IMR-90 (cell line): Measurements from ENCODE around the gene PSMD6. TPM values are rescaled to one million over a fixed set of nuclear protein-coding genes. Genes with fewer than 3 reads are reported as not detected.

ENCODE experiments used
- ATAC-seq: fragments of 200-7000 bp; cut with Tn5 transposase; 2 replicates; pipeline ENCODE4 v1.9.1; 2020; ENCODE audit warnings: low read depth, mild to moderate bottlenecking, moderate library complexity
- BruUV-seq: library from RNA; stranded (reverse); fragments of 400-500 nt; replicated peaks from 2 replicates; lab custom pipeline; 2021; lab: Mats Ljungman, UMichigan
- CTCF ChIA-PET: fragments of 300-600 bp; formaldehyde crosslinking; extraction: SDS; loops from one replicate; lab custom pipeline; 2021; ENCODE audit warnings: antibody characterized with exemption; lab: Yijun Ruan, JAX
- POLR2A ChIA-PET: fragments of 300-600 bp; sonication (Branson Sonifier 250); formaldehyde crosslinking; loops from one replicate; lab custom pipeline; 2022; ENCODE audit warnings: antibody characterized with exemption; ENCODE audit not compliant: unreplicated experiment; lab: Charles Lee
- DNase-seq: peaks from one replicate; pipeline ENCODE4 v3.0.0; 2013
- H2AFZ ChIP-seq: replicated peaks from 2 replicates; pipeline ENCODE3; 2013; ENCODE audit warnings: low read length, mild to moderate bottlenecking; ENCODE audit not compliant: poor library complexity
- H2AK5ac ChIP-seq: 2 replicates; pipeline ENCODE4 v1.6.1; 2013; ENCODE audit warnings: low read depth, low read length, inconsistent platforms
- H2AK9ac ChIP-seq: replicated peaks from 2 replicates; pipeline ENCODE3; 2013; ENCODE audit warnings: mild to moderate bottlenecking, low read depth, low read length, moderate library complexity; ENCODE audit not compliant: poor library complexity
- H2BK120ac ChIP-seq: 2 replicates; pipeline ENCODE4 v1.6.1; 2013; ENCODE audit warnings: low read depth, low read length, inconsistent platforms
- H2BK15ac ChIP-seq: 3 replicates; pipeline ENCODE4 v1.6.1; 2013; ENCODE audit warnings: low read depth, low read length, inconsistent platforms
- H2BK20ac ChIP-seq: 2 replicates; pipeline ENCODE4 v1.6.1; 2013; ENCODE audit warnings: low read depth, mild to moderate bottlenecking, inconsistent platforms, low read length, moderate library complexity
- H2BK5ac ChIP-seq: 2 replicates; pipeline ENCODE4 v1.6.1; 2013; ENCODE audit warnings: mild to moderate bottlenecking, low read depth, low read length, inconsistent platforms; ENCODE audit not compliant: poor library complexity, severe bottlenecking
- H3K14ac ChIP-seq: replicated peaks from 2 replicates; pipeline ENCODE4 v1.6.1; 2013; ENCODE audit warnings: low read depth, low read length, inconsistent platforms
- H3K18ac ChIP-seq: 2 replicates; pipeline ENCODE4 v1.6.1; 2013; ENCODE audit warnings: low read depth, low read length, control low read depth
- H3K23ac ChIP-seq: 2 replicates; pipeline ENCODE4 v1.6.1; 2013; ENCODE audit warnings: low read depth, low read length, inconsistent platforms
- H3K27ac ChIP-seq: 2 replicates; pipeline ENCODE4 v1.5.1; 2013; ENCODE audit warnings: mild to moderate bottlenecking, control low read depth, low read length; ENCODE audit not compliant: insufficient read depth
- H3K27me3 ChIP-seq: 2 replicates; pipeline ENCODE4 v1.6.1; 2013; ENCODE audit warnings: low read length; ENCODE audit not compliant: control insufficient read depth, insufficient read depth
- H3K36me3 ChIP-seq: 2 replicates; pipeline ENCODE4 v1.6.1; 2013; ENCODE audit warnings: low read length, mixed read lengths; ENCODE audit not compliant: control insufficient read depth, insufficient read depth
- H3K4ac ChIP-seq: 2 replicates; pipeline ENCODE4 v1.6.1; 2013; ENCODE audit warnings: low read depth, low read length, inconsistent platforms
- H3K4me1 ChIP-seq: 2 replicates; pipeline ENCODE4 v1.6.1; 2013; ENCODE audit warnings: low read length, mixed read lengths; ENCODE audit not compliant: control insufficient read depth, insufficient read depth
- H3K4me2 ChIP-seq: 2 replicates; pipeline ENCODE4 v1.6.1; 2013; ENCODE audit warnings: low read depth, mild to moderate bottlenecking, control low read depth, low read length, moderate library complexity
- H3K4me3 ChIP-seq: 2 replicates; pipeline ENCODE4 v1.5.1; 2013; ENCODE audit warnings: low read depth, mild to moderate bottlenecking, control low read depth, low read length, moderate library complexity; ENCODE audit not compliant: insufficient read depth
- H3K56ac ChIP-seq: 2 replicates; pipeline ENCODE4 v1.6.1; 2013; ENCODE audit warnings: low read length, inconsistent platforms; ENCODE audit not compliant: insufficient read depth; ENCODE audit errors: extremely low read depth
- H3K79me1 ChIP-seq, 2 experiments: 2 replicates each; pipeline ENCODE4 v1.6.1; 2013; ENCODE audit warnings: low read length in 2 of 2, inconsistent platforms in 1 of 2, low read depth in 1 of 2
- H3K9ac ChIP-seq: 2 replicates; pipeline ENCODE4 v1.6.1; 2013; ENCODE audit warnings: low read depth, low read length, control low read depth
- H3K9me1 ChIP-seq: 2 replicates; pipeline ENCODE4 v1.6.1; 2013; ENCODE audit warnings: low read length, inconsistent platforms; ENCODE audit not compliant: insufficient read depth
- H3K9me3 ChIP-seq: 2 replicates; pipeline ENCODE4 v1.6.1; 2013; ENCODE audit warnings: low read length; ENCODE audit not compliant: control insufficient read depth, insufficient read depth
- H4K20me1 ChIP-seq: 2 replicates; pipeline ENCODE4 v1.6.1; 2013; ENCODE audit warnings: low read length, inconsistent platforms; ENCODE audit not compliant: insufficient read depth
- H4K5ac ChIP-seq: 2 replicates; pipeline ENCODE4 v1.6.1; 2013; ENCODE audit warnings: mild to moderate bottlenecking, low read depth, low read length, control low read depth
- H4K8ac ChIP-seq, 2 experiments: 2 replicates each; pipeline ENCODE4 v1.6.1; 2013; ENCODE audit warnings: low read depth in 2 of 2, low read length in 2 of 2, control low read depth in 1 of 2, inconsistent platforms in 1 of 2
- H4K91ac ChIP-seq: 2 replicates; pipeline ENCODE4 v1.6.1; 2013; ENCODE audit warnings: low read depth, low read length, inconsistent platforms; ENCODE audit not compliant: insufficient read depth
- BHLHE40 ChIP-seq: fragments of 150-350 bp; IDR thresholded peaks from 2 replicates; pipeline ENCODE4 v1.6.1; 2016; ENCODE audit warnings: mild to moderate bottlenecking, low read depth, low read length
- CEBPB ChIP-seq: IDR thresholded peaks from 2 replicates; pipeline ENCODE4 v1.6.1; 2012; ENCODE audit warnings: low read depth, low read length, improper control_type of control experiment
- CHD1 ChIP-seq: IDR thresholded peaks from 2 replicates; pipeline ENCODE4 v1.6.1; 2012; ENCODE audit warnings: low read depth, low read length, improper control_type of control experiment
- CTCF ChIP-seq: conservative IDR thresholded peaks from 2 replicates; pipeline ENCODE4 v1.5.1; 2012; ENCODE audit warnings: mild to moderate bottlenecking, low read depth, low read length, improper control_type of control experiment
- ELK1 ChIP-seq: fragments of 150-350 bp; IDR thresholded peaks from 2 replicates; pipeline ENCODE4 v1.6.1; 2016; ENCODE audit warnings: low read depth, mild to moderate bottlenecking, low read length, moderate library complexity, borderline replicate concordance
- FOS ChIP-seq: fragments of 150-350 bp; IDR thresholded peaks from 2 replicates; pipeline ENCODE4 v1.6.1; 2016; ENCODE audit warnings: low read depth, low read length
- MAFK ChIP-seq: IDR thresholded peaks from 2 replicates; pipeline ENCODE4 v1.6.1; 2012; ENCODE audit warnings: low read depth, low read length, improper control_type of control experiment
- MAZ ChIP-seq: IDR thresholded peaks from 2 replicates; pipeline ENCODE4 v1.6.1; 2012; ENCODE audit warnings: low read depth, mild to moderate bottlenecking, low read length, improper control_type of control experiment, moderate library complexity, borderline replicate concordance
- MXI1 ChIP-seq: IDR thresholded peaks from 2 replicates; pipeline ENCODE4 v1.6.1; 2012; ENCODE audit warnings: low read depth, mild to moderate bottlenecking, low read length, moderate library complexity, borderline replicate concordance
- NFE2L2 ChIP-seq: fragments of 150-350 bp; IDR thresholded peaks from 2 replicates; pipeline ENCODE4 v1.6.1; 2016; ENCODE audit warnings: low read depth, mild to moderate bottlenecking, low read length
- POLR2A ChIP-seq: IDR thresholded peaks from 2 replicates; pipeline ENCODE4 v1.6.1; 2012; ENCODE audit warnings: mild to moderate bottlenecking, low read depth, low read length
- RAD21 ChIP-seq: IDR thresholded peaks from 2 replicates; pipeline ENCODE4 v1.6.1; 2012; ENCODE audit warnings: low read length, improper control_type of control experiment
- RCOR1 ChIP-seq: IDR thresholded peaks from 2 replicates; pipeline ENCODE4 v1.6.1; 2012; ENCODE audit warnings: mild to moderate bottlenecking, low read length, improper control_type of control experiment; ENCODE audit not compliant: insufficient replicate concordance
- RFX5 ChIP-seq: IDR thresholded peaks from 2 replicates; pipeline ENCODE4 v1.8.0; 2012; ENCODE audit warnings: low read depth, mild to moderate bottlenecking, low read length, moderate library complexity
- WGBS, 2 experiments: methylation state at CpG; one replicate each; pipeline versions ENCODE4 v1.1.5 to v1.1.7; 2013; ENCODE audit warnings: missing lambda C conversion rate in 2 of 2; ENCODE audit not compliant: insufficient read length in 1 of 2; ENCODE audit errors: extremely low coverage in 2 of 2; 5-methylcytosine and 5-hydroxymethylcytosine counted together
- dilution Hi-C: fragments of 300-500 bp; cut with HindIII; formaldehyde crosslinking; loops from one replicate; pipeline ENCODE4 v1.14.3; 2018; ENCODE audit warnings: low sequenced_read_pairs; ENCODE audit not compliant: unreplicated experiment
- in situ Hi-C: fragments of 300-500 bp; cut with MboI; formaldehyde crosslinking; loops from 3 replicates; pipeline ENCODE4 v1.14.3; 2019; ENCODE audit warnings: low sequenced_read_pairs, inconsistent platforms, mixed read lengths
- intact Hi-C: fragments of 100-400 bp; cut with micrococcal nuclease; formaldehyde crosslinking; loops from 2 replicates; pipeline ENCODE4 v1.10.0; 2022
- polyA plus RNA-seq, 3 experiments: library from polyadenylated mRNA; depleted of rRNA; stranded (reverse); fragments of >200 nt; gene quantifications; 2 replicates each; pipeline ENCODE4 v1.2.3, GENCODE V29; 2012; ENCODE audit warnings: low replicate concordance in 1 of 3
- total RNA-seq: library from RNA; depleted of rRNA; stranded (reverse); fragments of >200 nt; gene quantifications from 2 replicates; pipeline ENCODE4 v1.2.3, GENCODE V29; 2012
- TF ChIP-seq, protein P1 (sequence below): fragments of 150-350 bp; IDR thresholded peaks from 2 replicates; pipeline ENCODE4 v1.6.1; 2017; ENCODE audit warnings: mild to moderate bottlenecking, antibody characterized with exemption, low read length, low read depth

PSMD6 gene
- total and polyA plus RNA-seq, 2 of the 4 experiments (the other 2 are of a cell fraction) = 86.6 to 91.8 TPM

DNA sequence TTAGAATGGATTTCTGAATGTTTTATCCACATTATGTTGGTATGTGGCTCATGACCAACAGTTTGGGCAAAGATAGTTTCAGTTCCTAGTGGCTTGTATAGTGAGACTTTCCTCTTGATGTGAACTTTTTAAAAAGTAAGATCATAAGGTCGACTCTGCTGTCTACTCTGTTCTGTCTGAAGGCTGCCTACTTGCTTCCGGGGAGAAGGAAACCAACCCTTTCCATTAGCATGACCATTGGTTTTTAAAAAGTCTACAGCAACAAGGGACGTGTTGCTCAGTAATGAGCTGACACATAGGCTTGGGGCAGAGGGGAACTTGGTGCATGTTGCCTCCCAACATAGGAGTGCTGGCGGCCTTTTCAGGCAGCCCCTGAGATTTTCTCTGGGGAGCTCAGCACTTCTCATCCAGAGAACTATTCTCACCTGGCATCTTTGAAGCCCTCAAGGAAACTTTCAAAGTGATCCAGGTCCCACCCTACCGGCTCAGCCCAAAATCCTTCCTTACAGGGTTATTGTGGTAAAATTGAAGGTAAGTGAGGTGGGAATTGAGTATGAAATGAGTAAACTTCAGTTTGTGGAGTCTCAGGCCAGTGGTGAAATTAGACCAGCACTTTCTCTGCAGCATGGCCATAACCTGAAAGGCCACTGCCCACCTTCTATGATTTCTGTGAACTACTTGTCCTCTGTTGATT, 30.6 kb downstream of the PSMD6 start:
- no peak overlapping the region for H3K18ac ChIP-seq
- H3K9me1 ChIP-seq = peaks cover 3% of the 10 kb centered on the region; the same call in 1 of the 2 replicates
- H3K27ac ChIP-seq = no peak overlapping the region
- peaks cover 13 to 16% of the 10 kb centered on the region in 2 experiments; a peak in 3 of 4 replicates for H3K79me1 ChIP-seq
- no peak overlapping the region for H2AFZ ChIP-seq
- ChIA-PET POLR2A (no interaction called here), CTCF (interaction anchor here (0.5 to 2.3 kb wide), 6 partner anchors 9 to 1904 kb away, joined by 3 to 14 read pairs (median 4); no protein-coding TSS in a partner anchor)
- no peak overlapping the region for H3K4me2 ChIP-seq
- no peaks in the 10 kb centered on the region for H3K4me1 ChIP-seq
- BruUV-seq = no TSS peak
- no peak overlapping the region for H4K91ac ChIP-seq
- H3K4ac ChIP-seq = no peak overlapping the region
- dilution Hi-C loops = no loop called here
- no peak overlapping the region for H3K56ac ChIP-seq
- H3K14ac ChIP-seq = no peak overlapping the region
- H4K8ac ChIP-seq = no peak overlapping the region
- no peak overlapping the region for H3K9ac ChIP-seq
- H2BK20ac ChIP-seq = no peak overlapping the region
- no peak overlapping the region for H2AK9ac ChIP-seq
- no peak overlapping the region for H2BK15ac ChIP-seq
- H2BK120ac ChIP-seq = no peak overlapping the region
- no peak overlapping the region for H3K23ac ChIP-seq
- WGBS, 2 experiments = no CpG with 5 or more reads among the region's 5 CpGs
- no peak overlapping the region for H2BK5ac ChIP-seq
- no peak for ATAC-seq
- H4K5ac ChIP-seq = no peak overlapping the region
- intact Hi-C loops = loop anchor here (1.0 to 10.0 kb wide), 7 partner anchors 30 to 1368 kb away; partner anchors contain the start of genes ATXN7, SCAANT1 and THOC7
- H3K36me3 ChIP-seq = peaks cover 44% of the 10 kb centered on the region
- no peak for DNase-seq
- H3K27me3 ChIP-seq = no peaks in the 10 kb centered on the region
- in situ Hi-C loops = loop anchor here (5.0 to 25.0 kb wide), 2 partner anchors 640 to 1380 kb away; no protein-coding TSS in a partner anchor
- H2AK5ac ChIP-seq = no peak overlapping the region
- H3K9me3 ChIP-seq = no peaks in the 10 kb centered on the region
- H4K20me1 ChIP-seq = no peaks in the 10 kb centered on the region; the same call in 1 of the 2 replicates
- H3K4me3 ChIP-seq = no peak overlapping the region
- no peak for TF ChIP-seq POLR2A
- no peak for TF ChIP-seq RAD21
- TF ChIP-seq CHD1 = no peak
- TF ChIP-seq MAFK = no peak
- TF ChIP-seq RFX5 = no peak
- TF ChIP-seq RCOR1 = no peak
- TF ChIP-seq, protein P1, sequence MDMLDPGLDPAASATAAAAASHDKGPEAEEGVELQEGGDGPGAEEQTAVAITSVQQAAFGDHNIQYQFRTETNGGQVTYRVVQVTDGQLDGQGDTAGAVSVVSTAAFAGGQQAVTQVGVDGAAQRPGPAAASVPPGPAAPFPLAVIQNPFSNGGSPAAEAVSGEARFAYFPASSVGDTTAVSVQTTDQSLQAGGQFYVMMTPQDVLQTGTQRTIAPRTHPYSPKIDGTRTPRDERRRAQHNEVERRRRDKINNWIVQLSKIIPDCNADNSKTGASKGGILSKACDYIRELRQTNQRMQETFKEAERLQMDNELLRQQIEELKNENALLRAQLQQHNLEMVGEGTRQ = no peak
- no peak for TF ChIP-seq BHLHE40
- TF ChIP-seq MXI1 = no peak
- no peak for TF ChIP-seq MAZ
- TF ChIP-seq CEBPB = no peak
- TF ChIP-seq CTCF = no peak
- TF ChIP-seq ELK1 = no peak
- TF ChIP-seq FOS = no peak
- TF ChIP-seq NFE2L2 = no peak
